Panc1 (cell line): Measurements from ENCODE around the gene SLC4A8. TPM values are rescaled to one million over a fixed set of nuclear protein-coding genes. Genes with fewer than 3 reads are reported as not detected.
A peak's percentile ranks its signal among the peaks of the same experiment; 100 is the strongest.

ENCODE experiments used
- ATAC-seq: fragments of 200-7000 bp; cut with Tn5 transposase; 2 replicates; pipeline ENCODE4 v1.9.1; 2020; ENCODE audit warnings: mild to moderate bottlenecking, moderate library complexity
- BruUV-seq: library from RNA; stranded (reverse); fragments of 400-500 nt; replicated peaks from 2 replicates; lab custom pipeline; 2021; lab: Mats Ljungman, UMichigan
- CTCF ChIA-PET: fragments of 300-600 bp; sonication (Branson Sonifier 250); formaldehyde crosslinking; loops from one replicate; lab custom pipeline; 2022; ENCODE audit warnings: antibody characterized with exemption; lab: Charles Lee
- POLR2A ChIA-PET: fragments of 300-600 bp; sonication (Branson Sonifier 250); formaldehyde crosslinking; loops from one replicate; lab custom pipeline; 2022; ENCODE audit warnings: antibody characterized with exemption; lab: Charles Lee
- DNase-seq: peaks from one replicate; pipeline ENCODE4 v3.0.0-alpha.2; 2010; ENCODE audit warnings: low read depth, low spot score
- H3K27ac ChIP-seq: 2 replicates; pipeline ENCODE4 v1.5.1; 2011; ENCODE audit warnings: mild to moderate bottlenecking, low read length, inconsistent platforms
- H3K27me3 ChIP-seq: fragments of 200-500 bp; sonication (Bioruptor generic); 2 replicates; pipeline ENCODE4 v1.6.0; 2014; ENCODE audit warnings: low read length, inconsistent platforms; ENCODE audit not compliant: control insufficient read depth, insufficient read depth
- H3K36me3 ChIP-seq: fragments of 200-500 bp; sonication (Bioruptor generic); 2 replicates; pipeline ENCODE4 v1.5.1; 2014; ENCODE audit warnings: inconsistent platforms, mild to moderate bottlenecking, low read length, moderate library complexity; ENCODE audit not compliant: control insufficient read depth, insufficient read depth
- H3K4me1 ChIP-seq: 2 replicates; pipeline ENCODE4 v1.5.1; 2011; ENCODE audit warnings: inconsistent platforms, mild to moderate bottlenecking, low read length, moderate library complexity; ENCODE audit not compliant: control insufficient read depth, insufficient read depth
- H3K4me3 ChIP-seq, 2 experiments: 2 replicates each; pipeline ENCODE4 v1.5.1; 2011 to 2012; ENCODE audit warnings: low read depth in 2 of 2, low read length in 2 of 2, mild to moderate bottlenecking in 2 of 2, inconsistent platforms in 1 of 2, moderate library complexity in 1 of 2
- H3K9me3 ChIP-seq: fragments of 200-500 bp; sonication (Bioruptor generic); 2 replicates; pipeline ENCODE4 v1.5.1; 2014; ENCODE audit warnings: low read depth, mild to moderate bottlenecking, inconsistent platforms, low read length, moderate library complexity; ENCODE audit not compliant: control insufficient read depth, insufficient read depth
- CTCF ChIP-seq: fragments of 450-650 bp; IDR thresholded peaks from 2 replicates; pipeline ENCODE4 v1.5.1; 2017; ENCODE audit warnings: mild to moderate bottlenecking
- POLR2AphosphoS5 ChIP-seq: IDR thresholded peaks from 2 replicates; pipeline ENCODE4 v1.6.1; 2012; ENCODE audit warnings: mild to moderate bottlenecking, low read depth, low read length, moderate library complexity
- REST ChIP-seq, 2 experiments: IDR thresholded peaks; 2 replicates each; pipeline ENCODE4 v1.6.1; 2011 to 2012; ENCODE audit warnings: low read depth in 2 of 2, control low read depth in 1 of 2, low read length in 1 of 2, mild to moderate bottlenecking in 1 of 2, moderate library complexity in 1 of 2; ENCODE audit not compliant: insufficient read depth in 1 of 2
- SIN3A ChIP-seq: IDR thresholded peaks from 2 replicates; pipeline ENCODE4 v1.6.1; 2012; ENCODE audit warnings: low read depth, mild to moderate bottlenecking, low read length, moderate library complexity, borderline replicate concordance; ENCODE audit not compliant: insufficient read depth
- TCF7L2 ChIP-seq: IDR thresholded peaks from 2 replicates; pipeline ENCODE4 v1.6.1; 2011; ENCODE audit warnings: mild to moderate bottlenecking, low read depth, low read length, inconsistent platforms
- in situ Hi-C: cut with HindIII; loops from 2 replicates; pipeline ENCODE4 v1.10.0; 2016; ENCODE audit warnings: low sequenced_read_pairs, low pct_unique_long_range_greater_than_20kb
- intact Hi-C: fragments of 100-400 bp; cut with micrococcal nuclease; formaldehyde crosslinking; loops from one replicate; pipeline ENCODE4 v1.10.0; 2022; ENCODE audit not compliant: unreplicated experiment
- total RNA-seq: library from RNA; stranded (reverse); gene quantifications from one replicate; pipeline ENCODE4 v1.2.1, GENCODE V29; 2021; ENCODE audit not compliant: unreplicated experiment

Gene SLC4A8
- total RNA-seq, 1 experiment from 2014 or later, result 18.8 TPM

- no peak overlapping the region for H3K4me3 ChIP-seq
- H3K4me1 ChIP-seq, result peaks cover 6% of the 10 kb centered on the region
- TF ChIP-seq REST (IDR thresholded peaks at IDR 0.05; ENCODE audit: insufficient read depth in 1 of 2, low read depth in 2 of 2, low read length in 1 of 2), result no peak
- peak; percentile 95 for TF ChIP-seq CTCF
- no peak for TF ChIP-seq TCF7L2
- TF ChIP-seq POLR2AphosphoS5, result no peak
- no peak for TF ChIP-seq SIN3A
- in situ Hi-C loops, result no loop called here
- peak; percentile 73 for DNase-seq
- intact Hi-C loops, result loop anchor here (1.0 to 10.0 kb wide), 4 partner anchors 107 to 293 kb away; no protein-coding TSS in a partner anchor
- peak; percentile 95 for ATAC-seq
- ChIA-PET POLR2A (interaction anchor here (0.6 kb wide), 1 partner anchor 280 kb away, joined by 3 read pairs; no protein-coding TSS in a partner anchor), CTCF (interaction anchor here (0.8 to 1.3 kb wide), 4 partner anchors 111 to 292 kb away, joined by 3 to 12 read pairs (median 3); no protein-coding TSS in a partner anchor)
- H3K27me3 ChIP-seq, result peaks cover 2% of the 10 kb centered on the region; the same call in 1 of the 2 replicates
- no peaks in the 10 kb centered on the region for H3K9me3 ChIP-seq
- no TSS peak for BruUV-seq
- no peaks in the 10 kb centered on the region; the same call in 1 of the 2 replicates for H3K36me3 ChIP-seq
- H3K27ac ChIP-seq, result no peak overlapping the region
These were observed 107.4 kb downstream of the SLC4A8 start for GRCh38 chr12:51531978-51532497.

GRCh38 chr12:51533799-51534198, 109.2 kb downstream of the SLC4A8 start:
- in situ Hi-C loops, result no loop called here
- intact Hi-C loops, result loop anchor here (10.0 kb wide), 2 partner anchors 141 to 291 kb away; no protein-coding TSS in a partner anchor
- no TSS peak for BruUV-seq
- Histone ChIP-seq H3K9me3 (no peaks in the 10 kb centered on the region), H3K27me3 (peaks cover 2% of the 10 kb centered on the region; the same call in 1 of the 2 replicates), H3K27ac (no peak overlapping the region), H3K36me3 (no peaks in the 10 kb centered on the region; the same call in 1 of the 2 replicates), H3K4me3 (no peak overlapping the region), H3K4me1 (peaks cover 6% of the 10 kb centered on the region)
- POLR2A ChIA-PET, result no interaction called here
- DNase-seq (no peak), ATAC-seq (no peak)
- no peak for TF ChIP-seq REST (IDR thresholded peaks at IDR 0.05; ENCODE audit: insufficient read depth in 1 of 2, low read depth in 2 of 2, low read length in 1 of 2)
- no peak for TF ChIP-seq SIN3A
- no peak for TF ChIP-seq CTCF
- TF ChIP-seq TCF7L2, result no peak
- no peak for TF ChIP-seq POLR2AphosphoS5
- CTCF ChIA-PET, result interaction anchor here (0.6 to 1.4 kb wide), 4 partner anchors 143 to 290 kb away, joined by 3 to 9 read pairs (median 3); no protein-coding TSS in a partner anchor
